Regular cardiac myocyte (primary cell): ENCODE results near the gene RIMOC1. TPM values are rescaled to one million over a fixed set of nuclear protein-coding genes. Genes with fewer than 3 reads are reported as not detected.

Experiments used
- total RNA-seq: library from RNA; depleted of rRNA; stranded (reverse); fragments of >200 nt; gene quantifications from 2 replicates; pipeline ENCODE4 v1.2.3, GENCODE V29; 2014

RIMOC1 gene, protein sequence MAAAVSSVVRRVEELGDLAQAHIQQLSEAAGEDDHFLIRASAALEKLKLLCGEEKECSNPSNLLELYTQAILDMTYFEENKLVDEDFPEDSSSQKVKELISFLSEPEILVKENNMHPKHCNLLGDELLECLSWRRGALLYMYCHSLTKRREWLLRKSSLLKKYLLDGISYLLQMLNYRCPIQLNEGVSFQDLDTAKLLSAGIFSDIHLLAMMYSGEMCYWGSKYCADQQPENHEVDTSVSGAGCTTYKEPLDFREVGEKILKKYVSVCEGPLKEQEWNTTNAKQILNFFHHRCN
- total RNA-seq: 12.8 and 18.3 TPM in 2 replicates

DNA sequence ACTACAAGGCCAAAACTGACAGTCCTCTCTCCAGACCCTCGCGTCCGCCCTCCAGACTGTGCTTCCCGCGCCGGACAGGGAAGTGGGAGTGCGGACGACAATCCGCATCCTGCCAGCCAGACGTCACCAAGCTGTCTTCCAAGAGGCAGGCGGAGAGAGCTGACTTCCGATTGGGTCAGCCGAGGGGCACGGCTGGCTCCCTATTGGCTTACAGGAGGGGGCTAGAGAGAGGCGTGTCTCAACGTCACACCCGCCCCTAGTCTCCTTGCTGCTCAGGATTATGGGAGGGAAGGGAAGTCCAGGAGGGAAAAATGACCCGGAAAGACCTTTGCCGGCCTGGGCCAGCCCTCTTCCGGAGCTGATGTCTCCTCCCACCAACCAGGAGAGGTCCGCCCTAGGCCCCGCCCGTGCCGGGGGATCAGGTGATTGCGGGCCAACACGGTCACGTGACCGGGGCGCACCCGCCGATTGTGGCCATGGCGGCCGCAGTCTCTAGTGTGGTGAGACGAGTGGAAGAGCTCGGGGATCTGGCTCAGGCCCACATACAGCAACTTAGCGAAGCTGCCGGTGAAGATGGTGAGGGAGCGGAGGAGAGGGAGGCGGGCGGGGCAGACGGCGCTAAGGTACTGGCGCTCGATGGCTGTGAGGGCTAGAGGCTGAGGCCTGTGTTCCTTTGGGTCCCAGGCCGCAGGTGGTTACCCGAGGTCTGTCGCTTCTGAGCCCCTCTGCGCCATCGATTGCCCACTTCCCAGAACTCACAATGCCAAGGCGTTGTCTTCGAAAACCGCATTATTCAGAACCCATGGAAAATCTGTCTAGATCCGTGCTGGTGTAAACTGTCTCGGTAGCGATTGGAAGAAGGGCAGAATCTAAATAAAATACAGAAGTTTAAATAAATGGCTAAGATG lies at the start of gene RIMOC1:
Gene RIMOC1, plus strand, starts transcription at position 453 of the 908 bp plus-strand sequence. Its CDS starts 24 bp downstream, at position 477.

DNA sequence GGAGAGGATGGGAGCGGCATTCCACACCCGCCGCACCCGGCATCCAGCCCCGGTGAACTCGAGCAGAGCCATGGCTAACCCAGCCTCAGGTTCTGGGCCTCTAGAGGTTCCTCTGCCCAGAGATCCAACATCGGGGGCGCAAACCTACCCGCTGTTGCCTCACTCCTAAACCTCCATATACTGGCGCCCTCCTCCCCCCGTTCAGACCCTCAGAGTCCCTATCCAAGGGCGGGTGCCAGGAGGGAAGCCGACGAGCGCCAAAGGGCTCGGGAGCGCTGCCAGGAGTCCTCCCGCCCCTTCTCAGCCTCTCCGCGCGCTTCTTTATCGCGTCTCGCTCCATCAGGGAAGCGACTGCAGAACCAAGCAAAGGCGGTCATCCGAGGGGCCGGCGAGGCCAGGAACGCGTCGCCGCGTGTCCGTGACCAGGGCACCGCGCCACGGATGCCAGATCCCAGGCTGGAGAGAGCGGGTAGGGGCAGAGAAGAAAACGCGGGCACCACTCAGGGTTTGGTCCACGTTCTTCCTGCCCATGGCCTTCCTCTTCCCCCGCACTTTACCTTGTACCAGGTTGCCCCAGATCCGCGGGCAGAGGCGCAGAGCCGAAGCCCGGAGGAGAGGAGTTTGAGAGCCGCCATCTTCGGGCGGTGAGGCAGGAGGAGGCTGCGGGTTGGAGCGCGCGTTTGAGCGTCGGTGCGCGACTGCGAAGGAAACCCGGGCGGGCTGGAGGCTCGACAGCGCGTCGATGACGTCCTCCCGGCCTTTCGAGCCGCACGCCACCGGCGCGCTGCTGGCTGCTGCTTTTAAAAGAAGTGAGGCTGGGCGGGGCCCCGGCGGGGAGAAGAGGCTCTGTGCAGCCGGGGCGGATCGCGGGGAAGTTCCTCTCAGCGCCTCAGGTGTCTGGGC lies 34.2 kb upstream of the RIMOC1 start, which contains the start of gene OXCT1:
Gene OXCT1, minus strand, starts transcription at position 702 of the 903 bp plus-strand sequence. Its CDS starts 67 bp downstream, at position 635.

DNA sequence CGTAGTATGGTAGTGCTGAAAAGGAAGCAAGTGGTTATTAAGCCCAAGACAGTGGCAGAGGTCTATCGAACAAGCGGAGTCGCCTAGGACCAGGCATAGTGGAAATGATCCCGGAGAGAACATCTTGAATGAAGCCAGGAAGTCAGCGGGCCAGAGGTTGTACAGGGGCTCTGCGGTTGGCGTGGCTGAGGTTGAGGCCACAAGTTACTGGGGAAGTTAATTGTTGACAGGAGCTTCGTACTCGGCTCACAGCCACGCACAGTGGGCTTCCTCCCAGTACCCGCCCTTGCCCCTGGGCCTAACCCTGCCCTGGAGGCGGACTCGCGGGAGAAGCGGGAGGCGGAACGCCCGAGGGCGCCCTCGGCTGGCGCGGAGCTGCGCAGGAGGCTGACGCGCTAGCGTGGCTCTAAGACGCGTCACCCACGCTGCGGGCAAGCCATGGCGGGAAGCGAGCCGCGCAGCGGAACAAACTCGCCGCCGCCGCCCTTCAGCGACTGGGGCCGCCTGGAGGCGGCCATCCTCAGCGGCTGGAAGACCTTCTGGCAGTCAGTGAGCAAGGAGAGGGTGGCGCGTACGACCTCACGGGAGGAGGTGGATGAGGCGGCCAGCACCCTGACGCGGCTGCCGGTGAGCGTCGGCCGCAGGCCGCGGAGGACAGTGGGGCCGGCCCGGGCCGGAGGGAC lies 20.9 kb downstream of the RIMOC1 start, which contains the start of gene FBXO4:
Gene FBXO4, plus strand, starts transcription at position 410 of the 683 bp plus-strand sequence. Its CDS starts 29 bp downstream, at position 439.

Other genes starting within 250 kb of the RIMOC1 start
- gene OXCT1, start 33.9 kb upstream of the RIMOC1 start, total RNA-seq: 29.3 and 48.7 TPM in 2 replicates
- 8.7 and 10.2 TPM in 2 replicates for gene FBXO4, start 20.9 kb downstream of the RIMOC1 start, total RNA-seq